Left lung (tissue), 10 donors: Measurements from ENCODE around the gene NYAP2. TPM values are rescaled to one million over a fixed set of nuclear protein-coding genes. Genes with fewer than 3 reads are reported as not detected.

Experiments
- ATAC-seq: fragments of 200-7000 bp; cut with Tn5 transposase; one replicate; pipeline ENCODE4 v1.9.1; 2020; ENCODE audit warnings: moderate library complexity
- DNase-seq, 4 donors: peaks; one replicate each; pipeline ENCODE4 v3.0.0-alpha.2; 2013 to 2020
- H3K27ac ChIP-seq, 2 donors: fragments of 200-600 bp; sonication (generic) in 1 of 2; one replicate each; pipeline versions ENCODE4 v1.5.0 to v1.8.0; 2020 to 2021
- H3K27me3 ChIP-seq, 2 donors: fragments of 200-600 bp; sonication (generic) in 1 of 2; one replicate each; pipeline versions ENCODE4 v1.5.0 to v1.8.0; 2020 to 2021
- H3K36me3 ChIP-seq, 2 donors: fragments of 200-600 bp; sonication (generic) in 1 of 2; one replicate each; pipeline versions ENCODE4 v1.5.0 to v1.8.0; 2020 to 2021
- H3K4me1 ChIP-seq, 2 donors: fragments of 200-600 bp; one replicate each; pipeline ENCODE4 v1.8.0; 2021
- H3K4me3 ChIP-seq, 2 donors: fragments of 200-600 bp; sonication (generic) in 1 of 2; one replicate each; pipeline versions ENCODE4 v1.5.0 to v1.8.0; 2020 to 2021; ENCODE audit warnings: mild to moderate bottlenecking in 1 of 2
- H3K9me3 ChIP-seq, 2 donors: fragments of 200-600 bp; sonication (generic) in 1 of 2; one replicate each; pipeline versions ENCODE4 v1.5.0 to v1.8.0; 2020 to 2021
- intact Hi-C, 2 donors: fragments of 100-400 bp; cut with DNase I; formaldehyde crosslinking; loops; one replicate each; pipeline versions ENCODE4 v1.11.2 to v1.14.2; 2022
- polyA plus RNA-seq, 6 donors: library from polyadenylated mRNA; unstranded; fragments of 120-200 nt; gene quantifications; one replicate each; pipeline ENCODE4 v1.2.1, GENCODE V29; 2013; ENCODE audit not compliant: insufficient read length in 6 of 6
- total RNA-seq, 2 donors: library from RNA; stranded (reverse); fragmentation: NEBNext Ultra II Directional; extraction: Animal tissue kit (Norgen Biotek cat#: 25700); gene quantifications; one replicate each; pipeline ENCODE4 v1.2.1, GENCODE V29; 2021
- TF ChIP-seq, protein P1 (sequence below), 2 donors: fragments of 200-600 bp; sonication (generic) in 1 of 2; IDR thresholded peaks; one replicate each; pipeline versions ENCODE4 v1.5.0 to v1.8.0; 2021; ENCODE audit warnings: antibody characterized with exemption in 2 of 2
- donor health status: DM: no; HTN: yes; CAD: no.
- donor health status: DM: no; HTN: no; CAD: no.

The NYAP2 gene
- total and polyA plus RNA-seq, 8 donors, result 0.04 to 1.0 (median 0.07) TPM

DNA sequence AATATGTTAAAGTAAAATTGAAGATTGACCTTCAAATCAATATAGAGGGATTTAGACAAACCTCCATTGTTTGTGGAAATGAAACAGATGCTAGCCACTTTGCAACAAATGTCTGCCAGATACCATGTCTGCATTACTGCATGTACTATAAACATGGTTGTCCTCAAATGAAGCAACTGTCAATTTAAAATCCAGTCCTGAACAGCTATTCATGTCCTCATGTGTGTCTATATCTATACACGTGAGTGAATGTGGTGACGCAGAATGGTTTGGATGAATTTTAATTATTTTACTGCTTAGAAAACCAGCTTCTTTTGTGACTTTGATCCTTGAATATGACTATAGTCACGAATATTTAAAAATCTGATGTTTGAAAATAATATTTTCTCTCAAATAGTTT is 71.5 kb downstream of the NYAP2 start:
- H3K4me1 ChIP-seq, result no peaks in the 10 kb centered on the region
- no peaks in the 10 kb centered on the region for H3K27me3 ChIP-seq
- ATAC-seq, result no peak
- no peak overlapping the region for H3K4me3 ChIP-seq
- DNase-seq, result no peak
- intact Hi-C loops, result no loop called here
- no peaks in the 10 kb centered on the region for H3K9me3 ChIP-seq
- H3K27ac ChIP-seq, result no peak overlapping the region
- TF ChIP-seq, protein P1, sequence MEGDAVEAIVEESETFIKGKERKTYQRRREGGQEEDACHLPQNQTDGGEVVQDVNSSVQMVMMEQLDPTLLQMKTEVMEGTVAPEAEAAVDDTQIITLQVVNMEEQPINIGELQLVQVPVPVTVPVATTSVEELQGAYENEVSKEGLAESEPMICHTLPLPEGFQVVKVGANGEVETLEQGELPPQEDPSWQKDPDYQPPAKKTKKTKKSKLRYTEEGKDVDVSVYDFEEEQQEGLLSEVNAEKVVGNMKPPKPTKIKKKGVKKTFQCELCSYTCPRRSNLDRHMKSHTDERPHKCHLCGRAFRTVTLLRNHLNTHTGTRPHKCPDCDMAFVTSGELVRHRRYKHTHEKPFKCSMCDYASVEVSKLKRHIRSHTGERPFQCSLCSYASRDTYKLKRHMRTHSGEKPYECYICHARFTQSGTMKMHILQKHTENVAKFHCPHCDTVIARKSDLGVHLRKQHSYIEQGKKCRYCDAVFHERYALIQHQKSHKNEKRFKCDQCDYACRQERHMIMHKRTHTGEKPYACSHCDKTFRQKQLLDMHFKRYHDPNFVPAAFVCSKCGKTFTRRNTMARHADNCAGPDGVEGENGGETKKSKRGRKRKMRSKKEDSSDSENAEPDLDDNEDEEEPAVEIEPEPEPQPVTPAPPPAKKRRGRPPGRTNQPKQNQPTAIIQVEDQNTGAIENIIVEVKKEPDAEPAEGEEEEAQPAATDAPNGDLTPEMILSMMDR (IDR thresholded peaks at IDR 0.05), result no peak
- H3K36me3 ChIP-seq, result no peaks in the 10 kb centered on the region

DNA sequence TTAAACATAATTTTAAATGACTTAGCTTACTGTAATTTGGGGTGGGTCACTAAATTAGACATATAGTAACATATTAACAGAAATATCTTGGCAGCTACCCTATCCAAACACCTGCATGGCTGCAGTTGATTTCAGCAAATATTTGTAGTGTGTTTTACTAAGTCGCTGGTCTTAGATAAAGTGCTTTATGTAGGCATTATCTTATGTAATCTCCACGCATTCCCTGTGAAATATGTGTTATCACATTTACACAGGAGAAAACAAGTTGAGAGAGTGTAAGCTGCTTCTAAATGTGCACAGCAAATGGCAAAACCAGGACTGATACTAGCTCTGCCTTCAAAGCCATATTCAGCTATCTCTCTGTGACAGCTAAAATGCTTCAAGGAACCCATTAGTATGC is 72.0 kb downstream of the NYAP2 start:
- DNase-seq (no peak), ATAC-seq (peak; percentile 78)
- H3K4me3 ChIP-seq, result no peak overlapping the region
- no peak overlapping the region for H3K27ac ChIP-seq
- H3K9me3 ChIP-seq, result no peaks in the 10 kb centered on the region
- TF ChIP-seq, protein P1 (IDR thresholded peaks at IDR 0.05), result no peak
- H3K27me3 ChIP-seq, result no peaks in the 10 kb centered on the region
- H3K36me3 ChIP-seq, result no peaks in the 10 kb centered on the region
- intact Hi-C loops, result no loop called here
- no peaks in the 10 kb centered on the region for H3K4me1 ChIP-seq

DNA sequence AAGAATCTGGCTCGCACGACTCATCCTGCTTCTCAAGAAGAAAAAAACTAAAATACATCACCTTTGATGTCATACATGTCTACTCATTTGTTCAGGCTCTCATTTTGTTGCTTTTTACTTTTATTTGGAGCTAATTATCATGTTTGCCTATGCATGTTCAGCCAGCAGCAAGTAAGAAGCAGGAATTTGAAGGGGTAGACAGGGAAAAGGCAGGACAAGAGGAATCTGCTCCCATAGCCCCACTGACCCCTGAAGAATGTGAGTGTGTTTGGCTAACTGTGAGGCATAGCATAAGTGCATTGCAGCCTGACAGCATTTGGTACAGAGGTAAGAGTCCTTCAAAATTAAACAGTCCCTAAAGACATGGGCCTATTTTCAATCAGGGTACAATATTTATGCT is 72.7 kb downstream of the NYAP2 start:
- H3K36me3 ChIP-seq, result no peaks in the 10 kb centered on the region
- H3K4me3 ChIP-seq, result no peak overlapping the region
- intact Hi-C loops, result no loop called here
- H3K27ac ChIP-seq, result no peak overlapping the region
- ATAC-seq (peak; percentile 72), DNase-seq (no peak)
- TF ChIP-seq, protein P1 (IDR thresholded peaks at IDR 0.05), result no peak
- H3K4me1 ChIP-seq, result no peaks in the 10 kb centered on the region
- no peaks in the 10 kb centered on the region for H3K9me3 ChIP-seq
- no peaks in the 10 kb centered on the region for H3K27me3 ChIP-seq

DNA sequence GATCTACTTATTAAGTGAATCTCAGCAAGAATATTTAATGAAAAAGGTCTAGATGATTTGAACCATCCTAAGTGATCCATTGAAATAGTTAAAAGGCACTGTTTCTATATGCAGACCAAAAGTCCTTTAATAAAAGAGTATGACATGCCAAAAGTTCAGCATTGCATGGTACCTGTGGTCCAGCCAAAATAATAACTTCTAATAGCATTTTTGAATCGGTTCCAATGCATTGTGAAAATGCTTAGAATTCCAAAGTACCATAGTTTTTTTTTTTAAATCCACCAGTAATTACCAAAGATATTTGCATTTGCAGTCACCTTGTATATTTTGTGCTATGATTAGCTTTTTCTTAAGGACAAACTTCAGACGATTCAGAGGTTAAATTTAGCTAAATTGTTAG is 79.9 kb downstream of the NYAP2 start:
- DNase-seq (no peak), ATAC-seq (no peak)
- intact Hi-C loops, result no loop called here
- H3K27ac ChIP-seq, result no peak overlapping the region
- no peaks in the 10 kb centered on the region for H3K9me3 ChIP-seq
- H3K27me3 ChIP-seq, result no peaks in the 10 kb centered on the region
- no peaks in the 10 kb centered on the region for H3K36me3 ChIP-seq
- no peak overlapping the region for H3K4me3 ChIP-seq
- H3K4me1 ChIP-seq, result no peaks in the 10 kb centered on the region
- TF ChIP-seq, protein P1 (IDR thresholded peaks at IDR 0.05), result no peak

- TF ChIP-seq, protein P1 (IDR thresholded peaks at IDR 0.05), result no peak
- no peak for ATAC-seq
- intact Hi-C loops, result no loop called here
- Histone ChIP-seq H3K4me1 (no peaks in the 10 kb centered on the region), H3K27ac (no peak overlapping the region), H3K9me3 (no peaks in the 10 kb centered on the region), H3K36me3 (no peaks in the 10 kb centered on the region), H3K27me3 (no peaks in the 10 kb centered on the region), H3K4me3 (no peak overlapping the region)
- DNase-seq, result no peak
Observed at GRCh38 chr2:225484751-225485150, 85.2 kb downstream of the NYAP2 start.
